Activated CD4-positive, alpha-beta T cell treated with anti-CD3 and anti-CD28 coated beads for 1 hour (primary cell): ENCODE results near the gene CLTCL1.

Source experiments
- DNase-seq: peaks from one replicate; pipeline ENCODE4 v3.0.0-alpha.2; 2020

Gene CLTCL1

DNA sequence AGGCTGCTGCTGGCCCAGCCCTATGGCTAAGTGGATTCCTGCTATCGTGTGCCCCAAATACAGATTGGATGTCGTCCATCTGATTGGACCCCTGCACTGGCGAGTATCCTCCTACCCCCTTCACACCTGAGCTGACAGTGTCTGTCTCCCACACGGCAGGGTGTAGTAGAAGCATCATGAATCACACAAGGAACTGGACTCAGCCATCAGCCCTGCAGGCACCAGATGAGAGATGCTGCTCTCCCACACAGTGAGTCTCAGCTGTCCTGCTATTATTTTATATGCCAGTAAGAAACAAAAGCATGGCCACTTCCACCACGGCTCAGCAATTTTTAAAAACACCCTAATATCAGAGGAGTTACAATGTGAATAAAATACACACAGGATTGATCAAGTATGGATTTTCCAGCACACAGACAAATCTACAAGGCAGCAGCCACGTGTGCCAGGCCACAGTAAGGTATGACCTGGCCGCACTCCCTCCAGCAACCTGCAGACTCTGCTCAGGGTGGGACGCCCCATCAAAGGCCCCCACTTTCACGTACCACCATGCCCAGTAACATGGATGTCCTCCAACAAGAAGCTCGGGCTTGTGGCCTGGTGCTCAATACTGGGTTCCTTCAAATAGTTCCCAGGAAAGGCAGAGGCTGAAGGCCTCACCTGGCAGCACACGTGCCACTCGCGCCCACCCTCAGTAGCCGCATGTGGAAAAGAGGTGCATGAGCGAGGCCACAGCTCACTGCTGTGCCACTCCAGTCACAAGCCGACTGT, 96.6 kb downstream of the CLTCL1 start:
- no peak for DNase-seq

DNA sequence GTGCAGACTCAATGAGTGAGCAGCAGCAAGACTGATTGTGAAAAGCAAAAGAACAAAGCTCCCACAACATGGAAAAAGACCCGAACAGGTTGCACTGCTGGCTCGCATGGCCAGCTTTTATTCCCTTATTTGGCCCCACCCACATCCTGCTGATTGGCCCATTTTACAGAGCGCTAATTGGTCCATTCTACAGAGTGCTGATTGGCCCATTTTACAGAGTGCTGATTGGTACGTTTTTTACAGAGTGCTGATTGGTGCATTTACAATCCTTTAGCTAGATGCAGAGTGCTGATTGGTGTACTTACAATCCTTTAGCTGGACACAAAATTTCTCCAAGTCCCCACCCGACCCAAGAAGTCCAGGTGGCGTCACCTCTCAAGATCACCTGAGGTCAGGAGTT, 97.6 kb downstream of the CLTCL1 start:
- DNase-seq, result no peak

GRCh38 chr22:19187716-19188563, 103.6 kb downstream of the CLTCL1 start:
- DNase-seq, result no peak

- no peak for DNase-seq
Observed at GRCh38 chr22:19184276-19184997, 107.1 kb downstream of the CLTCL1 start.

DNA sequence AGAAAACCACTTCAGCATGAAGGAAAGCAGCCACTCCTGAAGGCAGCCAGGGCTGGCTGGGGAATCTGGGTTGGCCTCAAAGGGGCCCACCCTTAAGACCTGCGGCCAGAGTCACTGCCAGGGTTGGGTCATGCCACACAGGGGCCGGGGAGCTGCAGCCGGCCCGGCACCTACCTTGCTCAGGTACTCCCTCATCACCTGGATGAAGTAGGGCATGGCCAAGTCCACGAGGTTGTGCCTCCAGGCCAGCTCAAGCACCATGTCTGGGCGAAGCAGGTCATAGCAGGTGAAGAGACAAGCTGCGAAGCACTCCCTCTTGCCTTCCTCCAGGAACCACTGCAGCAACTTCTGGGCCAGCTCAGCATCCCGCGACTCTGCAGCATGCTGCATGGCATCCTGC, 108.3 kb downstream of the CLTCL1 start:
- DNase-seq, result no peak

- DNase-seq, result no peak
Observed at GRCh38 chr22:19182472-19183157, 108.9 kb downstream of the CLTCL1 start.

DNA sequence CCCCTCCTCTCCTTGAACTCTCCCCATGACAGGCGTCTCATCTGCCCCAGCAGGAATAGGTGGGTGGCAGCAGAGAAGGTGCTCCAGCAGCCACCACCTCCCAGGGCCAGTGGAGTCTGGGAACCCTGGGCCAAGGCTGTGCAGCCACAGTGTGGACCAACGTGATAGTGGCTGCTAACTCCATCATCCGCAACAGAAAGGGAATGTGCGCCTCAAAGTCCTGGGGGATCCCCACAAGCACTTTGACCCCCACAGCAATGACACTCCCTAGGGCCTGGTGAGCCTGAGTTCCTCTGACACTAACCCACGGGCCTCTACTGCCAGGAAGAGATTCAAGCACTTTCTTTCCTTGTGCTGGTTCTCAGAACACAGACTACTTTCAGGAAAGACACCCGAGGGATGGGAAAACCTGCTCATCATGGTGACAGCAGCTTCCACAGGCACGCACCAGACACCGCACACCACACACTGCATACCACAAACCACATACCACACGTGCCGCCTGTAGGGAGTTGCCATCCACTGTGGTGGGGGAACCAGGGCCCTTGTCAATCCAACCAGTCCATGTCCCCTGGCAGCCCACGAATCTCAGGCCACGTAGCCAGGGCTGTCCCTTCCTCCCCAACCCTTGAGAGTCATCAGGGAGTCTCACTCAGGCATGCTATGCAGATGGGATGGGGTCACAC, 109.6 kb downstream of the CLTCL1 start:
- DNase-seq, result no peak

- no peak for DNase-seq
Observed at GRCh38 chr22:19180740-19181410, 110.6 kb downstream of the CLTCL1 start.

GRCh38 chr22:19180234-19180633, 111.3 kb downstream of the CLTCL1 start:
- no peak for DNase-seq

DNA sequence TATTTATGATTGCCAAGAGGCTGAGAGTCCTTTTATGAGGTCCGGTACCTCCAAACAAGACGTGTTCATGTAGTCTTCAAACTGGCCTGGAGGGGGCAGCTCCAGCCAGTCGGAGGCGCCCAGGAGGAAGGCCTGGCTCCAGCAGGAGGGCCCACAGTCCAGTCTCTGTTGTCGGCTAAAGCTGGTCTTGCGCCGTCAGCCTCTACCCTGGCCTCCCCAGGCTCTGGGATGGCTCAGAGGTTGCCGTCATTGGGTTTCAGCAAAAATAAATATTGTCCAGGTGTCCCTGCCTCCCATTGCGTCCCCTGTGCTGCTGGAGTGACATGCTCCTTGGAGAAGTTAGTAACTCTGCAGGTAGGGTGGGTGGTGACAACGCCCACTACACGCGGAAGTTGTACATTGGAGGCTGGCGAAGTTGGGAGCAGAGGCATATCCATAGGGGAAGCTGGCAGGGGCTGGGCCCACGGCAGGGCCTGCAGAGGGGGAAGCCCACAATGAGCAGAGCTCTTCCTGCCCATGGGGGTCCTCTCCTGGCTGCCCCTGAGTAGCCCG, 111.9 kb downstream of the CLTCL1 start:
- no peak for DNase-seq

GRCh38 chr22:19178657-19179496, 112.6 kb downstream of the CLTCL1 start, which contains the start of gene SLC25A1:
SLC25A1 (minus strand) TSS chr22:19178736; CDS start chr22:19178673, 63 bp downstream.
- DNase-seq, result peak; percentile 65

GRCh38 chr22:19178065-19178656, 113.4 kb downstream of the CLTCL1 start:
- peak; percentile 29 for DNase-seq

- no peak for DNase-seq
Observed at GRCh38 chr22:19177164-19178064, 114.1 kb downstream of the CLTCL1 start.

- DNase-seq, result no peak
Observed at GRCh38 chr22:19176732-19177131, 114.8 kb downstream of the CLTCL1 start.

GRCh38 chr22:19176175-19176643, 115.3 kb downstream of the CLTCL1 start:
- DNase-seq, result no peak

DNA sequence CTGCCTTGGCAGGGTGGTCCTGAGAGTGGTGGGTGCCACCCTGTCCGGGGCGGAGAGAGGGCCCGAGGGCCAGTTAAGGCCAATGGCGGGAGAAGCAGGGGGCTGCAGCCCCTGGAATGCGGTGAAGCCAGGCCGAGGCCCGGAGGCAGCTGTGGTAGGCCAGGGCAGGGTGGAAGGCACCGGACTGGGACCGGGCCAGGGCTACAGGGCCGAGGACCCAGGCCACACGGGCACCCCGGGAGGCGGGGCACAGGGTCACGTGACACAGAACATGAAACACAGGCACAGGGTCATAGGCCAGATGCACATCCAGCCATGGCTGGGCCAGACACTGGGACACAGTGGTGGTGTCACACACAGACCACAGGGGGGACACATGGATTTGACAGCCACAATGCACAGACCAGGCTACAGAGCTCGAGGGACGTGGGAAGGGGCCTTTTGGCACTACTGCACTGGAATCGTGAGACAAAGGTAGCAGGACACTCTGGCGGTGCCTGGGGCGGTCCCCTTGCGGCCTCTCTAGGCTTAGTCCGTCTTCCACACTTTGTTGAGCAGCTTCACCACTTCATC, 115.8 kb downstream of the CLTCL1 start:
- DNase-seq, result no peak

DNA sequence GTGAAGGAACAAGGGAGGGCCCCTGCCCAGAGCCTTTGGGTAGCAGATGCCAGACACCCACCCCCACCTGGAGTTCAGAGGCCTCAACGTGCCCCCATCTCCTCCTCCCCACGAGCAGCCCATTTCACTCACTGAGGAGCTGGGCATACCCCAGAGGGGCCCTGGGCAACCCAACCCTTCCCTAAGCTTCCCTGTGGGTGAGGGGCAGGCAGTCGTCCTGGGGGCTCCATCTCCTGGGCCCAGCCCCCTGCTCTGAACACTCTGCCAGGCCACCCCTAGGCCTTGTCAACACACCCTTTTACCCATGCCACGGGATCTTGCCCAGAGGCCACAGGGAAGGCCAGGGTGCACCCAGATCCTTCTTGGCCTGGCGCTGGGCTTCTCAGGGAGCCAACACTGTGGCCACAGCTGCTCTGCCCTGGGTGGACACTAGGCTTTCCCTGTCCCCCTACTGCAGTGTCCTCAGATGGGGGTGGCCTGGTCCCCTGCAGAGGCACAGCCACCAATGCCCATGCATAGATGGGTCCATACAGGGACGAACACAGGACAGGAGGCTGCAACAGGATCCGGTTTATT, 116.4 kb downstream of the CLTCL1 start:
- DNase-seq, result no peak
